ENCODE results near the gene RPS25. TPM values are rescaled to one million over a fixed set of nuclear protein-coding genes. Genes with fewer than 3 reads are reported as not detected.
A peak's percentile ranks its signal among the peaks of the same experiment; 100 is the strongest.

RPS25 gene
- total and polyA plus RNA-seq, 10 of the 15 experiments (the other 5 are each of a cell fraction or from before 2014, with no cell fraction given) = 886 to 3,746 (median 3,066) TPM

GRCh38 chr11:119057000-119057769, 39.0 kb upstream of the RPS25 start, which contains the start of gene HYOU1 (continued):
- TF ChIP-seq NFIC (IDR thresholded peaks at IDR 0.05; ENCODE audit: low read depth, low read length) = no peak
- 0 out of 2 replicates have a peak, but pooled peaks have one; percentile 81 for TF ChIP-seq BACH1 (IDR thresholded peaks at IDR 0.05; ENCODE audit: borderline replicate concordance)
- peak; percentile 43; the same call in 1 of the 2 replicates for TF ChIP-seq RUNX3 (IDR thresholded peaks at IDR 0.05; ENCODE audit: low read length)
- peak; percentile 79 for TF ChIP-seq FOXK2 (IDR thresholded peaks at IDR 0.05)
- TF ChIP-seq CHD4 (IDR thresholded peaks at IDR 0.05) = no peak
- TF ChIP-seq IKZF1 (conservative IDR thresholded peaks at IDR 0.05) = peak; percentile 67
- no peak for TF ChIP-seq HDAC6 (IDR thresholded peaks at IDR 0.05; ENCODE audit: unreplicated experiment)
- no peak for TF ChIP-seq MEF2B (IDR thresholded peaks at IDR 0.05; ENCODE audit: partially characterized antibody, poor library complexity, severe bottlenecking)
- TF ChIP-seq GATAD2B (conservative IDR thresholded peaks at IDR 0.05; ENCODE audit: low read depth) = peak; percentile 63; the same call in 1 of the 2 replicates
- peak; percentile 61 for TF ChIP-seq POU2F2 (IDR thresholded peaks at IDR 0.05; ENCODE audit: borderline replicate concordance, low read depth, low read length)
- TF ChIP-seq RFX5 (IDR thresholded peaks at IDR 0.05; ENCODE audit: low read depth, low read length) = peak; percentile 76
- no peak for TF ChIP-seq ZNF274 (IDR thresholded peaks at IDR 0.05; ENCODE audit: insufficient read depth, insufficient read length)
- no peak; the same call in 1 of the 2 replicates for TF ChIP-seq RB1 (IDR thresholded peaks at IDR 0.05; ENCODE audit: borderline replicate concordance)
- TF ChIP-seq BCL3 (IDR thresholded peaks at IDR 0.05; ENCODE audit: borderline replicate concordance, insufficient read depth, low read depth, low read length, poor library complexity, severe bottlenecking) = no peak
- peak; percentile 17; the same call in 1 of the 2 replicates for TF ChIP-seq SIN3A (IDR thresholded peaks at IDR 0.05; ENCODE audit: low read depth, low read length)
- TF ChIP-seq CEBPZ (IDR thresholded peaks at IDR 0.05; ENCODE audit: low read depth, low read length) = no peak
- TF ChIP-seq DPF2 (IDR thresholded peaks at IDR 0.05) = 0 out of 2 replicates have a peak, but pooled peaks have one; percentile 51
- peak; percentile 66; the same call in 1 of the 2 replicates for TF ChIP-seq TCF3 (IDR thresholded peaks at IDR 0.05; ENCODE audit: borderline replicate concordance, insufficient read depth, low read depth, low read length)
- TF ChIP-seq NFYA (IDR thresholded peaks at IDR 0.05; ENCODE audit: borderline replicate concordance, low read depth, low read length) = no peak
- TF ChIP-seq, protein P1, sequence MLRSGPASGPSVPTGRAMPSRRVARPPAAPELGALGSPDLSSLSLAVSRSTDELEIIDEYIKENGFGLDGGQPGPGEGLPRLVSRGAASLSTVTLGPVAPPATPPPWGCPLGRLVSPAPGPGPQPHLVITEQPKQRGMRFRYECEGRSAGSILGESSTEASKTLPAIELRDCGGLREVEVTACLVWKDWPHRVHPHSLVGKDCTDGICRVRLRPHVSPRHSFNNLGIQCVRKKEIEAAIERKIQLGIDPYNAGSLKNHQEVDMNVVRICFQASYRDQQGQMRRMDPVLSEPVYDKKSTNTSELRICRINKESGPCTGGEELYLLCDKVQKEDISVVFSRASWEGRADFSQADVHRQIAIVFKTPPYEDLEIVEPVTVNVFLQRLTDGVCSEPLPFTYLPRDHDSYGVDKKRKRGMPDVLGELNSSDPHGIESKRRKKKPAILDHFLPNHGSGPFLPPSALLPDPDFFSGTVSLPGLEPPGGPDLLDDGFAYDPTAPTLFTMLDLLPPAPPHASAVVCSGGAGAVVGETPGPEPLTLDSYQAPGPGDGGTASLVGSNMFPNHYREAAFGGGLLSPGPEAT (IDR thresholded peaks at IDR 0.05; ENCODE audit: low read depth) = 0 out of 2 replicates have a peak, but pooled peaks have one; percentile 48
- peak; percentile 85 for TF ChIP-seq CREB1 (IDR thresholded peaks at IDR 0.05; ENCODE audit: low read depth)
- TF ChIP-seq TAF1 (IDR thresholded peaks at IDR 0.05; ENCODE audit: borderline replicate concordance, low read depth, low read length) = peak; percentile 88
- TF ChIP-seq ZBED1 (IDR thresholded peaks at IDR 0.05; ENCODE audit: borderline replicate concordance) = no peak
